GM12878 (cell line): Measurements from ENCODE around the gene GNAT1. TPM values are rescaled to one million over a fixed set of nuclear protein-coding genes. Genes with fewer than 3 reads are reported as not detected.

Experiments used
- CREM ChIP-seq: IDR thresholded peaks from 2 replicates; pipeline ENCODE4 v1.6.1; 2014; ENCODE audit warnings: antibody characterized with exemption, low read depth
- ESRRA ChIP-seq: IDR thresholded peaks from 2 replicates; pipeline ENCODE4 v1.6.1; 2012; ENCODE audit warnings: mild to moderate bottlenecking, low read length, improper control_type of control experiment
- HCFC1 ChIP-seq: fragments of 150-350 bp; IDR thresholded peaks from 2 replicates; pipeline ENCODE4 v1.6.1; 2014; ENCODE audit warnings: low read length
- KAT2A ChIP-seq: conservative IDR thresholded peaks from 2 replicates; pipeline ENCODE4 v1.6.1; 2011; ENCODE audit warnings: low read depth, low read length; ENCODE audit not compliant: control insufficient read depth
- MAX ChIP-seq: IDR thresholded peaks from 2 replicates; pipeline ENCODE4 v1.6.1; 2012; ENCODE audit warnings: low read depth, low read length, improper control_type of control experiment
- MLLT1 ChIP-seq: fragments of 450-650 bp; IDR thresholded peaks from 2 replicates; pipeline ENCODE4 v1.6.1; 2016; ENCODE audit warnings: mild to moderate bottlenecking
- MTA3 ChIP-seq: IDR thresholded peaks from 2 replicates; pipeline ENCODE4 v1.6.1; 2012; ENCODE audit warnings: low read length, inconsistent platforms, borderline replicate concordance
- MYB ChIP-seq: fragments of 150-350 bp; IDR thresholded peaks from 2 replicates; pipeline ENCODE4 v1.6.1; 2014; ENCODE audit warnings: mild to moderate bottlenecking, low read depth, low read length, borderline replicate concordance
- NFXL1 ChIP-seq: fragments of 450-650 bp; IDR thresholded peaks from 2 replicates; pipeline ENCODE4 v1.6.1; 2017; ENCODE audit warnings: antibody characterized with exemption, mild to moderate bottlenecking, borderline replicate concordance
- NR2C2 ChIP-seq: IDR thresholded peaks from 2 replicates; pipeline ENCODE4 v1.6.1; 2011; ENCODE audit warnings: borderline replicate concordance, low read depth; ENCODE audit not compliant: control insufficient read depth, insufficient read length
- PKNOX1 ChIP-seq: fragments of 450-650 bp; IDR thresholded peaks from 2 replicates; pipeline ENCODE4 v1.6.1; 2016; ENCODE audit warnings: mild to moderate bottlenecking
- USF2 ChIP-seq: IDR thresholded peaks from 2 replicates; pipeline ENCODE4 v1.6.1; 2011; ENCODE audit warnings: low read depth, low read length, improper control_type of control experiment, borderline replicate concordance
- WRNIP1 ChIP-seq: IDR thresholded peaks from 2 replicates; pipeline ENCODE4 v1.6.1; 2011; ENCODE audit warnings: low read depth, low read length, improper control_type of control experiment, borderline replicate concordance
- YY1 ChIP-seq: IDR thresholded peaks from 2 replicates; pipeline ENCODE4 v1.6.1; 2011; ENCODE audit warnings: low read depth, mild to moderate bottlenecking, low read length
- ZBTB11 ChIP-seq: fragments of 450-650 bp; formaldehyde crosslinking; IDR thresholded peaks from 2 replicates; pipeline ENCODE4 v1.5.0; 2022; ENCODE audit warnings: mild to moderate bottlenecking, missing genetic modification characterization
- ZBTB40 ChIP-seq: fragments of 450-650 bp; IDR thresholded peaks from 2 replicates; pipeline ENCODE4 v1.6.1; 2016; ENCODE audit warnings: mild to moderate bottlenecking, moderate library complexity, borderline replicate concordance
- ZNF207 ChIP-seq: fragments of 450-650 bp; IDR thresholded peaks from 2 replicates; pipeline ENCODE4 v1.6.1; 2014; ENCODE audit warnings: antibody characterized with exemption, mild to moderate bottlenecking, borderline replicate concordance
- ZNF217 ChIP-seq: fragments of 450-650 bp; IDR thresholded peaks from 2 replicates; pipeline ENCODE4 v1.6.1; 2017; ENCODE audit warnings: antibody characterized with exemption, mild to moderate bottlenecking
- polyA plus RNA-seq, 11 experiments: library from polyadenylated mRNA; depleted of rRNA in 4 of 11; unstranded in 6 of 11; stranded (reverse) in 5 of 11; fragments of >200 nt; fragmentation: Nextera tagmentation in 4 of 11; fragmentation: Illumina TruSeq in 1 of 11; extraction: Ambion mirVana in 4 of 11; extraction: Trizol in 1 of 11; gene quantifications; 1 replicate in 1 of 11; 2 replicates in 10 of 11; pipeline versions ENCODE4 v1.2.1 to v1.2.3, GENCODE V29; 2011 to 2016; ENCODE audit warnings: inconsistent platforms in 2 of 11, missing spikeins in 2 of 11, low read depth in 1 of 11
- total RNA-seq, 4 experiments: library from RNA; depleted of rRNA in 3 of 4; stranded (reverse); fragments of >200 nt in 3 of 4; fragmentation: Illumina TruSeq in 1 of 4; extraction: Trizol in 1 of 4; gene quantifications; 2 replicates each; pipeline versions ENCODE4 v1.2.1 to v1.2.3, GENCODE V29; 2013 to 2021

GNAT1 gene
- total and polyA plus RNA-seq, 10 of the 15 experiments (the other 5 are each of a cell fraction or from before 2014, with no cell fraction given): not detected

GRCh38 chr3:50245831-50246516, 54.6 kb downstream of the GNAT1 start (continued):
- TF ChIP-seq CREM (no peak), MLLT1 (peak; percentile 54; the same call in 1 of the 2 replicates), KAT2A (no peak), WRNIP1 (no peak), NFXL1 (no peak), ZBTB40 (no peak), HCFC1 (no peak; the same call in none of the 2 replicates), USF2 (no peak), ESRRA (no peak), ZNF217 (no peak), MYB (no peak), ZBTB11 (CRISPR knock-in tag) (no peak), NR2C2 (no peak), MTA3 (no peak), ZNF207 (peak; percentile 69; the same call in 1 of the 2 replicates), YY1 (peak; percentile 87), PKNOX1 (no peak), MAX (no peak; the same call in 1 of the 2 replicates)
